ENCODE data around the gene NPHP4. TPM values are rescaled to one million over a fixed set of nuclear protein-coding genes. Genes with fewer than 3 reads are reported as not detected.

The NPHP4 gene
- total and polyA plus RNA-seq, 10 of the 15 experiments (the other 5 are each of a cell fraction or from before 2014, with no cell fraction given) = 0.16 to 10.5 (median 3.1) TPM

GRCh38 chr1:5913078-5913845, 79.0 kb downstream of the NPHP4 start (continued):
- TF ChIP-seq CTCF (IDR thresholded peaks at IDR 0.05 in 2 of 3, conservative IDR thresholded peaks at IDR 0.05 in 1 of 3; ENCODE audit: control insufficient read depth in 2 of 3, extremely low read depth in 1 of 3, insufficient read depth in 1 of 3, low read depth in 3 of 3, low read length in 3 of 3) = no peak
- no peak for TF ChIP-seq REST (IDR thresholded peaks at IDR 0.05; ENCODE audit: low read depth, low read length)

- POLR2A ChIA-PET = interaction anchor here (0.6 kb wide), 2 partner anchors 112 to 235 kb away, joined by 3 to 5 read pairs; no protein-coding TSS in a partner anchor
- H3K36me3 ChIP-seq (ENCODE audit: control insufficient read depth in 2 of 2, insufficient read depth in 2 of 2, low read length in 1 of 2) = no peaks in the 10 kb centered on the region
- no peak for DNase-seq (ENCODE audit: low read depth, low spot score)
- WGBS (ENCODE audit: insufficient coverage, insufficient replicate concordance, low lambda C conversion rate, missing lambda C conversion rate) = 94% methylated on average over 18 of the region's 19 CpGs
- SMC1A ChIA-PET (ENCODE audit: uncharacterized antibody, unreplicated experiment) = no interaction called here
- H3K27me3 ChIP-seq (replicated peaks in 1 of 2; ENCODE audit: control insufficient read depth in 2 of 2, insufficient read depth in 2 of 2, low read length in 1 of 2) = no peaks in the 10 kb centered on the region
- H3K79me2 ChIP-seq (ENCODE audit: control insufficient read depth, insufficient read depth, low read length) = no peaks in the 10 kb centered on the region
- peaks cover 4% of the 10 kb centered on the region for H3K4me1 ChIP-seq (ENCODE audit: control insufficient read depth, insufficient read depth, low read length)
- ATAC-seq = no peak
- FAIRE-seq = no peak
- RAD21 ChIA-PET (ENCODE audit: unreplicated experiment) = no interaction called here
- H3K9ac ChIP-seq (ENCODE audit: control insufficient read depth, insufficient read depth, low read length) = no peak overlapping the region
- no peak overlapping the region for H2AFZ ChIP-seq (ENCODE audit: control insufficient read depth, low read depth, low read length)
- no TSS peak for BruUV-seq (replicated peaks)
- CTCF ChIA-PET = interaction anchor here (1.7 kb wide), 1 partner anchor 397 kb away, joined by 5 read pairs; no protein-coding TSS in a partner anchor
- no peak overlapping the region for H3K27ac ChIP-seq (ENCODE audit: control insufficient read depth, insufficient read depth)
- H4K20me1 ChIP-seq (ENCODE audit: control insufficient read depth, insufficient read depth) = no peaks in the 10 kb centered on the region
- in situ Hi-C loops (cut with MboI) (loop anchor here (5.0 kb wide), 1 partner anchor 400 kb away; no protein-coding TSS in a partner anchor), intact Hi-C loops (cut with micrococcal nuclease; ENCODE audit: unreplicated experiment) (no loop called here)
- H3K9me3 ChIP-seq (replicated peaks; ENCODE audit: control insufficient read depth, insufficient read depth, low read length) = no peaks in the 10 kb centered on the region
- no peak overlapping the region for H3K4me2 ChIP-seq (ENCODE audit: control insufficient read depth, insufficient read depth)
- no peak overlapping the region for H3K4me3 ChIP-seq
- TF ChIP-seq ZNF622 (IDR thresholded peaks at IDR 0.05) (no peak), NRF1 (conservative IDR thresholded peaks at IDR 0.05; ENCODE audit: low read depth, low read length) (no peak), ZBTB33 (IDR thresholded peaks at IDR 0.05) (no peak), RCOR1 (conservative IDR thresholded peaks at IDR 0.05; ENCODE audit: low read depth, low read length) (no peak), SIX5 (IDR thresholded peaks at IDR 0.05; ENCODE audit: low read depth, low read length, severe bottlenecking) (no peak), E2F8 (IDR thresholded peaks at IDR 0.05; ENCODE audit: low read depth, partially characterized antibody) (no peak), MXI1 (IDR thresholded peaks at IDR 0.05; ENCODE audit: low read depth, low read length) (no peak), RB1 (IDR thresholded peaks at IDR 0.05; ENCODE audit: borderline replicate concordance) (no peak)
Observed at GRCh38 chr1:5911871-5912271, 80.4 kb downstream of the NPHP4 start.

All from GM12878 (cell line).